Measurements from ENCODE around the gene CEACAM8.

DNA sequence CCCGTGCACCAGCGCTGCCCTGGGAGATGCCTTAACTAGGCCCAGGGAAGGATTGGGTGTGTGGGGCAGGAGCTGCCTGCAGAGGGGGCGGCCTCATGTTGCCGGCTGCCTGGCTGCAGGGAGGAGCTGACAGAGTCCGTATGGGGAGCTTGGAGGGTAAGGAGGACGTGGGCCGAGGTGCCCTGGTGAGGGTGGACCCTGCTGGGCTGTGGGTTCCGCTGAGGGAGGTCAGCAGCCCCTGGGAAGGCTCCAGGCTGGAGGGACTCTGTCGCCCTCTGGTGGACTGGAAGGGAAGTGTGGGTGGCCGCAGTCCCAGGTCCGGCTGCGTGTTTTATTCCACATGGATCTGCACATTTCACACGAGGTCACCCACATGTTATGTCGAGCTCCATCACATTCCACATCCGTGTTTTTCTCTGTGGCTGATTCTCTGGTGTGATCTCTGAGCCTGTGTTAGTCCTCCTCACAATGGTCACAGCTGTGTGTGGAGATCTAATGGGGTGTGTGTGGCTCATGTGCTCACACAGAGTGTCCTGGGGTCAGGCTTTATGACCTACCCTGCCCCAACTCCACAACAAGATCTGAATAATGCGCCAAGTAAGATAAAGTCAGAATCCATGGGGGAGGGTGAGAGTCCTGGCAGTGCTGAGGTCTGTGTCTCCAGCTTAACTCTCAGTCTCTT is 1.8 kb upstream of the CEACAM8 start:
- TF ChIP-seq SP1 (IDR thresholded peaks at IDR 0.05) = no peak
- TF ChIP-seq BHLHE40 (IDR thresholded peaks at IDR 0.05; ENCODE audit: borderline replicate concordance) = no peak
- no peak for TF ChIP-seq FOXA1 (IDR thresholded peaks at IDR 0.05)
- no peak for TF ChIP-seq FOXM1 (IDR thresholded peaks at IDR 0.05; ENCODE audit: borderline replicate concordance)
- TF ChIP-seq TARDBP (IDR thresholded peaks at IDR 0.05) = no peak
- no peak for TF ChIP-seq SUZ12 (IDR thresholded peaks at IDR 0.05)
- TF ChIP-seq NFRKB (IDR thresholded peaks at IDR 0.05) = no peak
- TF ChIP-seq CTBP1 (IDR thresholded peaks at IDR 0.05; ENCODE audit: borderline replicate concordance) = no peak
- no peak for TF ChIP-seq HDGF (IDR thresholded peaks at IDR 0.05; ENCODE audit: borderline replicate concordance)
- TF ChIP-seq ELF4 (IDR thresholded peaks at IDR 0.05) = no peak
- TF ChIP-seq, protein P1, sequence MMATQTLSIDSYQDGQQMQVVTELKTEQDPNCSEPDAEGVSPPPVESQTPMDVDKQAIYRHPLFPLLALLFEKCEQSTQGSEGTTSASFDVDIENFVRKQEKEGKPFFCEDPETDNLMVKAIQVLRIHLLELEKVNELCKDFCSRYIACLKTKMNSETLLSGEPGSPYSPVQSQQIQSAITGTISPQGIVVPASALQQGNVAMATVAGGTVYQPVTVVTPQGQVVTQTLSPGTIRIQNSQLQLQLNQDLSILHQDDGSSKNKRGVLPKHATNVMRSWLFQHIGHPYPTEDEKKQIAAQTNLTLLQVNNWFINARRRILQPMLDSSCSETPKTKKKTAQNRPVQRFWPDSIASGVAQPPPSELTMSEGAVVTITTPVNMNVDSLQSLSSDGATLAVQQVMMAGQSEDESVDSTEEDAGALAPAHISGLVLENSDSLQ (IDR thresholded peaks at IDR 0.05) = no peak

Data from HEK293T (cell line).